ENCODE measurements around the gene OXER1. TPM values are rescaled to one million over a fixed set of nuclear protein-coding genes. Genes with fewer than 3 reads are reported as not detected.

OXER1 gene
- total and polyA plus RNA-seq, 2 donors, result 1.5 to 5.6 TPM

DNA sequence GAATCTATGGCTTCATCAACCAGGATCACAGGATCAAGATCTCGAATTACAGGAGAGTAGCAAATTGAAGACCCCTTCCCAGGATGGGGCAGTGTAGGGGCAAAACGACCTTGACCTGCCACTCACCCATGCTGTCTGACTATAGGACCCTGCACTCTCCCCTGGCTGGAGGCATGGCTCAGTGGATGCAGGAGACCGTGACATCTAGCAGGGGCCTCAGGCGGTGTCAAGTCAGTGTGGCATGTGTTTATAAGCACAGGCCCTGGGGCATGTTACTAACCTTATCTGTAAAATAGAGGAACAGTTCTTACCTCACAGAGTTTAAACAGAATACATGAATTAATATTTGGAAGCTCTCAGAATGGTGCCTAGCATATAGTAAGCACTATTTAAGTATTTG, 24.9 kb upstream of the OXER1 start:
- Histone ChIP-seq H3K27ac (ENCODE audit: low read depth) (no peak overlapping the region), H3K36me3 (ENCODE audit: insufficient read depth) (no peaks in the 10 kb centered on the region), H3K4me1 (ENCODE audit: insufficient read depth) (no peaks in the 10 kb centered on the region), H3K4me3 (ENCODE audit: low read depth, low read length) (no peak overlapping the region)
- WGBS, result 62% methylated on average over 4 of the region's 4 CpGs
- DNase-seq (ENCODE audit: extremely low spot score), result no peak

DNA sequence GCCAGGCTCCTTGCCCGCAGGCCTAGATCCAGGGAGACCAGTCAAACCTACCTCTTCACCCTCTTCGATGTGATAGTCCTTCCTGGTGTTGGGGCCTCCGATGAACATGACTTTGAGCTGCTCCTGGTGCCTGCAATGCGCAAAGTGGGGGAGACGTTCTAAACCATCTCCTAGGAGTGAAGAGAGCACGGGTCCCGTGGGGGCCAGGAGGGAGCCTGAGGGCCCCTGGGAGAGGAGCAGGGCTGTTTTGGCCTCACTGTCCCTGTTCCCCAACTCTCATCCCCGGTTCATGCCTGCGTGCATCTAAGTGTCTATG, 24.5 kb upstream of the OXER1 start:
- WGBS, result 74% methylated on average over 9 of the region's 9 CpGs
- Histone ChIP-seq H3K4me1 (ENCODE audit: insufficient read depth) (no peaks in the 10 kb centered on the region), H3K36me3 (ENCODE audit: insufficient read depth) (no peaks in the 10 kb centered on the region), H3K27ac (ENCODE audit: low read depth) (no peak overlapping the region), H3K4me3 (ENCODE audit: low read depth, low read length) (no peak overlapping the region)
- no peak for DNase-seq (ENCODE audit: extremely low spot score)

DNA sequence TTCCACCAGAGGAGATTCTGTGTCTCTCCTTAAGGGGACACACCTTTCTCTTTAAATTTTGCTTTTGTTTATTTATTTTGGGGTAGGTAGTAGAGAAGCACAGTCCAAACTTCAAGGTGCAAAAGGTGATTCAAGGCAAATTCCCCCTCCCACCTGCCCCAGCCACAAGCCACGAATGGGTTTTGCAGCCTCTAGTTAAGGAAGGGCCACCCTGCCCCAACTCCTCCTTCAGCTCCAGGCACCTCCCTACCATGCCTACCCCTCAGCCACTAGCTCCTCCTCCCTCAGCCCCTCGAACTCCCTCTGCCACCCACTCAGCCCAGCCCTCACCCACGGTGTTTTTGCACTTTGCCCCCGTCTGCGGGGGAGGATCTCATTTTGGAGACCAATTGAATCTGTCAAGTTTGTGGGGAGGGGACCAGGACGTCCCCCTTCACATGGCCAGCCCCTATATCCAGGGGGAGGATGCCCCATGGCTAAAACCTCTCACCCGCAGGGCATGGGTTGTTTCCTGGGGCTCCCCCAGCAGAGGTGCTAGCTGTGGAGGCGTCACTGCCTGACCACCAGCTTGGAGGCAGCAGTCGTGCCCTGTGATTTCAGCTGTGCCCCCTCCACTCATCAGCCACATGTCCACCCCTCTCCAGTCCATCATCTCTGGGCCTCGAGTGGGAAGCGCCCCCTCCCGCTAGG, 24.0 kb upstream of the OXER1 start:
- no peak for DNase-seq (ENCODE audit: extremely low spot score)
- 77% methylated on average over 12 of the region's 12 CpGs for WGBS

DNA sequence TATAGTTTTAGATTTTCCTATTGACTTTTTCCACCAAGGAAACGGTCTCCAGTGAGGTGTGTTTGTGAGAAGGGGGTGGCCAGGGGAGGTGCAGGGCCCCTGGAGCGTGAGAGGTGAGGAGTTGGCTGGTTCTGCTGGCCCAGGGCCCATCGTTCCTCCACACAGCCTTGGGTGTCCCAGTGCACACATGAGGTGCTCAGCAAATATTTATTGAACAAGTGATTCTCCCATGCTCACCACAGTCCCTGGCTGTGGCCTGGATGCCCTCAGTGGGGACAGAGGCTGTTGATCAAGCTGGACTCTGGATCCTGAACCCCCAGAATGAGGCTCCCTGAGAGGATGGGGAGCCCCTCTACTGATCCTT, 23.5 kb upstream of the OXER1 start:
- H3K4me3 ChIP-seq (ENCODE audit: low read depth, low read length), result no peak overlapping the region
- no peak for DNase-seq (ENCODE audit: extremely low spot score)
- H3K36me3 ChIP-seq (ENCODE audit: insufficient read depth), result no peaks in the 10 kb centered on the region
- H3K27ac ChIP-seq (ENCODE audit: low read depth), result no peak overlapping the region
- H3K4me1 ChIP-seq (ENCODE audit: insufficient read depth), result no peaks in the 10 kb centered on the region
- 91% methylated on average over 3 of the region's 3 CpGs for WGBS

More for the DNA sequence above, 24.0 kb upstream of the OXER1 start:
- Histone ChIP-seq H3K4me3 (ENCODE audit: low read depth, low read length) (no peak overlapping the region), H3K36me3 (ENCODE audit: insufficient read depth) (no peaks in the 10 kb centered on the region), H3K4me1 (ENCODE audit: insufficient read depth) (no peaks in the 10 kb centered on the region), H3K27ac (ENCODE audit: low read depth) (no peak overlapping the region)

DNA sequence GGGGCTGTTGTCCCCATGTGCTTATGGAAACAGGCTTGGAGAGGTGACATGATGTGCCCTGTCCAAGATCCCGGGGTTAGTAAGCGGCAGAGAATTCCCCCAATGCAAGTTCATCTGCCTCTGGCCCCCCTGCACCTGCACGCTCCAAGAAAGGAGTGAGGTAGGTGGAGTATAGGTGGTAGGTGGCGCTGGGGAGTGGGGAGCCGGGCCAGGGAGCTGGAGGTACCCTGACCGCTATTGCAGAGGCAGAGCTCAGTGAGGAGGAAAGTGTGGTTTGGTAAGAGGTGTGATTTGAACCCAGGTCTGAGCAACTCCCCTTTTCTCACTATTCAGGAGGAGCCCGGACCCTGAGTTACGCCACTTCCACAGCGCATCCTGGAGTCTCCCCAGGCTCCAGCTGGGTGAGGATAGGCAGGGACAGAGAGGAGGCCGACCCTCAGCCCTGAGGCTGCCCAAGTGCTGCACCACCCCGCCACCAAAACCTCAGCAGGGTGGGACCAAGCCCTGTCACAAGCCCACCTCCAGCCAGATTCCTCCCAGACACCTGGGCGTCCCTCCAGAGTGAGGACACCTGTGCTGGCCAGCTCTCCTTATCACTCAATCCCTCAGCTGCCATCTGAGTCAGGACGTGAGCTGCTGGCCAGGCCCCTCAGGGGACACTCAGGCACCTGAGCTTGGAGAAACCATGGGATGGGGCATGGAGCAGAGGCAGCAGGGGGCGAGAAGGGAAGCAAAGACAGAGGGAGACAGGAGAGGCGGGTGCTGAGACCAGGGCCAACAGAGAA, 22.8 kb upstream of the OXER1 start:
- WGBS, result 81% methylated on average over 15 of the region's 15 CpGs
- no peaks in the 10 kb centered on the region for H3K4me1 ChIP-seq (ENCODE audit: insufficient read depth)
- no peak overlapping the region for H3K4me3 ChIP-seq (ENCODE audit: low read depth, low read length)
- no peak for DNase-seq (ENCODE audit: extremely low spot score)
- no peaks in the 10 kb centered on the region for H3K36me3 ChIP-seq (ENCODE audit: insufficient read depth)
- H3K27ac ChIP-seq (ENCODE audit: low read depth), result peak overlapping the region; percentile 31

DNA sequence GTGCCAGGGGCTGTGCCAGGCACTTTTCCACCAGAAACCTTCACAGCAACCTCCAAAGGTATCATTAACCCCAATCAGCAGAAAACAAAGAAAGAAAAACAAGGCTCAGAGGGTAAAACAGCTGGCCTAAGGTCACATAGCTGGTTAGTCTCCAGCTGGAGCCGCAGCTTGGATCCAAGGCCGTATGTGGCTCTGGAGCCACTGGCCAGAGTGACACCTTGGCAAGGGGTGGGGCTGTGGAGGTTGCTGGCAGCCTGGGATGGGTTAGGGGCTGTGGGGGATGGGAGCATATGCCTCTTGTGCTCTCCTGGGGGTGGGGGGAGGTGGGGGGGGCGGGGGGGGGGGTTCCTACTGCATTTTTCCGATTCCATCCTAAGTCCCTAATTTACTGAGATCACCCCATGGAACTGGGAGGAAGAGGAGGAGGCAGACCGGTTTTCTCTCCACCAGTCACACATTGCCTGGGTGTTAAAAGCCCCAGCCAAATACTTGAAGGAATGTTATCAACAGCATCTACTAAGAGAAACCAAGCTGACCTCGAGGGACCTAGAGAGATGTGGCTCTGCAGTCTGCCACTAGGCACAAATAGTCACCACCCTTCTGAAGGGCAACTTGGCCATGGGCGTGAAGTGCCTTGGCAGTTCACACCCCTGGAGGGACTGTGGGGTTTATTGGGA, 20.4 kb upstream of the OXER1 start:
- 69% methylated on average over 7 of the region's 7 CpGs for WGBS
- Histone ChIP-seq H3K36me3 (ENCODE audit: insufficient read depth) (no peaks in the 10 kb centered on the region), H3K4me3 (ENCODE audit: low read depth, low read length) (no peak overlapping the region), H3K4me1 (ENCODE audit: insufficient read depth) (no peaks in the 10 kb centered on the region), H3K27ac (ENCODE audit: low read depth) (no peak overlapping the region)
- DNase-seq (ENCODE audit: extremely low spot score), result no peak

DNA sequence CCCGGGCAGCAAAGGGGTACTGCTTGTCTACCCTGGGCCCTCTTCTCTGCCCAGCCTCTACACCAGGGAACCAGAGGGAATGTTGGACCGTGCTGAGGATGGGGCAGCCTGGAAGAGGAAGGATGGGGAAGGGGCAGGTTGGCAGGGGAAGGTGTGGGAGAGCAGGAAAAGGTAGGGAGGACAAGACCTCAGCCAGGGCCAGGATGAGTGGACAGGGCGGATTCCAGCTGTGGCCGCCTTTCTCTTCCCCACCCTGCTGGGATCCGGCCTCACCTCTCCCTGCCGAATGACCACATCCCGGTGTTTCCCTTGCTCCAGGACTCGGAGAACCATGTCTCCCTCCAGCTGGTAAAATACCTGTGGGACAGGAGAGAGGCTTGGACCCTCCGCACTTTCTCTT, 19.6 kb upstream of the OXER1 start:
- no peak overlapping the region for H3K27ac ChIP-seq (ENCODE audit: low read depth)
- H3K4me3 ChIP-seq (ENCODE audit: low read depth, low read length), result no peak overlapping the region
- H3K36me3 ChIP-seq (ENCODE audit: insufficient read depth), result no peaks in the 10 kb centered on the region
- H3K4me1 ChIP-seq (ENCODE audit: insufficient read depth), result no peaks in the 10 kb centered on the region
- DNase-seq (ENCODE audit: extremely low spot score), result no peak
- WGBS, result 96% methylated on average over 9 of the region's 9 CpGs

DNA sequence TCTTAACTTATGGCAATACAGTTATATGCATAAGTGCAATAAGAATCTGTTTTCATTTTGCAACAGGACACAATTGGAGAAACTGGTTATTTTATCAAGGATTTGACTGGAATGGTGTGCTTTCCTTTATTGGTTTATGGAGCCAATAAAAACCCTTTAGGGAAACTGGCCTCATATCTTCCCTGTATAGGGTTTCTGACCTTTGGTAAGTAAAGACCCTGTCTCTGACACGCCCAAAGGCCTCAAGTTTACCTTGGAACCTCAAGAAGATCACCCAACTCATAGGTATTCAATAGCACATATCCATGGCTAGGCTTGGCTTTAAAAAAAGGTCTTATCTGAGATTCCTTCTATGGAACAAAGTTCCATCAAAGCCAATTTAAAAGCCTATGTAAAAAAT, 17.2 kb upstream of the OXER1 start:
- H3K4me1 ChIP-seq (ENCODE audit: insufficient read depth), result no peaks in the 10 kb centered on the region
- no peaks in the 10 kb centered on the region for H3K36me3 ChIP-seq (ENCODE audit: insufficient read depth)
- 98% methylated on average over 1 of the region's 1 CpG for WGBS
- no peak overlapping the region for H3K27ac ChIP-seq (ENCODE audit: low read depth)
- no peak overlapping the region for H3K4me3 ChIP-seq (ENCODE audit: low read depth, low read length)
- DNase-seq (ENCODE audit: extremely low spot score), result no peak

DNA sequence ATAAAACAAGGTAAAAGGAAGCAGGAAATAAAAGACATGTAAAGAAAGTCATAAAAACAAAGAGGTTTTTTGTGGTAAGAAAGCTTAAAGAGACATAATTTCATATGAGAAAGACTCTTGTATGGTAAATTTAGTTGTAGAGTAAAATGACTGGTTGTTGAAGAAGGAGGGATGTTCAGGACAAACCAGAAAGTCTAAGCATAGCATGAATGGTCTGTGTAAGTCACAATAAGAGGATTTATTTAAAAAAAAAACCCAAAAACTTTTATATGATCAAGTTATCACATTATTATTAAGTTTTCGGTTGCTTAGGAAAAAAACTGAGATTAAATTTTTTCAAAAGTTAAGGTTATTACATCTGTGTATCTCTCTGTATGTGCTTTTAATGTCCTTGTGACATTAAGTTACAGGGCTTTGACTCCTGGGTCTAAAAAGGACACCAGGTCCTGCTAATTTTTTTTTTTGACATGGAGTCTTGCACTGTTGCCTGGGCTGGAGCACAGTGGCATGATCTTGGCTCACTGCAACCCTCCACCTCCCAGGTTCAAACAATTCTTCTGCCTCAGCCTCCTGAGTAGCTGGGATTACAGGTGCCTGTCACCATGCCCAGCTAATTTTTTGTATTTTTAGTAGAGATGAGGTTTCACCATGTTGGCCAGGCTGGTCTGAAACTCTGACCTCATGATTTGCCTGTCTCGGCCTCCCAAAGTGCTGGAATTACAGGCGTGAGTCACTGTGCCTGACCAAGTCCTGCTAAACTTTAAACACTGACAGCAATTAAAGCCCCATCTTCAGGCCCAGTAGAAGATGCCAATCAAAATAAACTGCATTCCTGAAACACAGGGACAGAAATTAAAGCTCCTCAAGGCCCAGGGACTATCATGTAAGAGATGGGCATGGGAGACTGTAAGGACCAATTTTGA, 14.2 kb upstream of the OXER1 start:
- 75% methylated on average over 3 of the region's 3 CpGs for WGBS
- no peak for DNase-seq (ENCODE audit: extremely low spot score)
- Histone ChIP-seq H3K4me1 (ENCODE audit: insufficient read depth) (no peaks in the 10 kb centered on the region), H3K4me3 (ENCODE audit: low read depth, low read length) (no peak overlapping the region), H3K36me3 (ENCODE audit: insufficient read depth) (no peaks in the 10 kb centered on the region), H3K27ac (ENCODE audit: low read depth) (no peak overlapping the region)

DNA sequence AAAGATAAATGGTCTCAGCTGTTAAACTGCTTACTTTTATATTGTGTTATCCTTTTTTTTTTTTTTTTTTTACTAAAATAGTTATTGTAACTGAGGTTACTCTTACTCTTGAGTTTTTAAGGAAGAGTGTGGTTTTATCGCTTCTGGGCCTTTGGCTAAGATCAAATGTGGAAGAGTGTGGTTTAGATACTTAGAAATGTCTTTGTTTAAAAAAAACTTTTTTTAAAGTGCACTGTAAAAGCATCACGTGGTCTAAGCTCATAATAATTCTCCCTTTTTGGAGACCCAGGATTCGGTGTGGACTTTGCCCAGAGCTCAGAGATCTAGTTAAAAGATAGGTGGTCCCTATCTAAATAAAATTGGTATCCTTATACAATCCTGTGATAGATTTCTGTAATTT, 11.9 kb upstream of the OXER1 start:
- DNase-seq (ENCODE audit: extremely low spot score), result no peak
- no peaks in the 10 kb centered on the region for H3K4me1 ChIP-seq (ENCODE audit: insufficient read depth)
- 39% methylated on average over 3 of the region's 3 CpGs for WGBS
- no peaks in the 10 kb centered on the region for H3K36me3 ChIP-seq (ENCODE audit: insufficient read depth)
- no peak overlapping the region for H3K4me3 ChIP-seq (ENCODE audit: low read depth, low read length)
- H3K27ac ChIP-seq (ENCODE audit: low read depth), result no peak overlapping the region

DNA sequence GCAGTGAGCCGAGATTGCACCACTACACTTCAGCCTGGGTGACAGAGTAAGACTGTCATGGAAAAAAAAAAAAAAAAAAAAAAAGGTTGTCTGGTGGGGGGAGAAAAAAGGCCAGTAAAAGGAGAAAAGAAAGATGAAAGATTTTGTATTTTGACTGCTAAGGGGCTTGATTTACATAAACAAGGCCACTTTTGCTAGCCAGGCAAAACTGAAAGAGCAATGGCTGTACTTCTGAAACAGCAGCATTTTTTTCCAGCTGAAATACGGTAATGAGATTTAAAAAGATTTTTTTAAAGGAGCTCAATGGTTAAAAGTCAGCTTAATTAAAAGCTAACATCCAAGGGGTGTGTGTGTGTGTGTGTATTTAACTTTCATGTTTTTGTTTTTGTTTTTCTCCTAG, 11.3 kb upstream of the OXER1 start:
- 58% methylated on average over 2 of the region's 2 CpGs for WGBS
- no peak for DNase-seq (ENCODE audit: extremely low spot score)
- no peak overlapping the region for H3K4me3 ChIP-seq (ENCODE audit: low read depth, low read length)
- no peaks in the 10 kb centered on the region for H3K4me1 ChIP-seq (ENCODE audit: insufficient read depth)
- H3K27ac ChIP-seq (ENCODE audit: low read depth), result peak overlapping the region; percentile 18
- H3K36me3 ChIP-seq (ENCODE audit: insufficient read depth), result no peaks in the 10 kb centered on the region

DNA sequence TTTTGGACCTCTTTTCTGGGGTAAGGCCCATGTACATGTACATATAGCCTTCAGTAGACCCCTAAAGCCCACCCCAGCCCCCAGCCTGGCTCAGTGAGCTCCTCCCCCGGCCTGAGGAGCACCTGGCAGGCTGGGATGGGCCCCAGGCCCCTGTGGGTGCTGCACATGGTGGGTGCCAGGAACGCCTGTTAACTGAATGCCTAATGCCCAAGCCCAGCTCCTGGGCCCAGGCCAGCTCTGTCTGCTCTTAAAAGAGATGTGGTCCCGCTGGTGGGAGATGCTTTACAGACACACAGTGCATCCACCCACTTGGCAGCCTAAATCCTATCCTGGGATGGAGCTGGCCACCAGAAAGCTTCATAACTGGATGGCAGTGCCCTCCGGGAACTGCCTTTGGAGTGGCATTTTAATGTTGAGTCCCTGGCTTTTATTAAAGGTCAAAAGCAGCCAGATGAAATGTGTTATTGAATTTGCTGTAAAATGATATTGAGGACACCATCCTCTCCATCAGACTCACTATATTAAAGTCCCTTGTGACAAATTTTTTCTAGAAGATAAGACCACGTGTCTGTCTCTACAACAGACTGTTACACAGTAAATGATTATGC, 7.7 kb upstream of the OXER1 start:
- H3K36me3 ChIP-seq (ENCODE audit: insufficient read depth), result no peaks in the 10 kb centered on the region
- no peak for DNase-seq (ENCODE audit: extremely low spot score)
- no peak overlapping the region for H3K27ac ChIP-seq (ENCODE audit: low read depth)
- H3K4me1 ChIP-seq (ENCODE audit: insufficient read depth), result no peaks in the 10 kb centered on the region
- 87% methylated on average over 5 of the region's 5 CpGs for WGBS
- no peak overlapping the region for H3K4me3 ChIP-seq (ENCODE audit: low read depth, low read length)

All from urinary bladder (tissue), 4 donors.